WTC11 (cell line): Measurements from ENCODE around the gene CDK10. TPM values are rescaled to one million over a fixed set of nuclear protein-coding genes. Genes with fewer than 3 reads are reported as not detected.

ENCODE experiments used
- ATAC-seq: fragments of 200-7000 bp; cut with Tn5 transposase; 2 replicates; pipeline ENCODE4 v1.10.0; 2021; ENCODE audit warnings: mild to moderate bottlenecking, moderate library complexity
- CTCF ChIA-PET: fragments of 300-600 bp; sonication (Branson Sonifier 250); formaldehyde crosslinking; loops from one replicate; lab custom pipeline; 2021; ENCODE audit warnings: antibody characterized with exemption; lab: Charles Lee
- POLR2A ChIA-PET: fragments of 350-600 bp; sonication (Branson Sonifier 250); formaldehyde crosslinking; loops from one replicate; lab custom pipeline; 2021; ENCODE audit warnings: antibody characterized with exemption; lab: Charles Lee
- DNase-seq: peaks from one replicate; pipeline ENCODE4 v3.0.0; 2021; ENCODE audit warnings: low spot score
- H3K27ac Mint-ChIP-seq: 2 replicates; pipeline ENCODE4 v1.8.0; 2021; ENCODE audit warnings: mixed read lengths
- H3K27me3 Mint-ChIP-seq: 2 replicates; pipeline ENCODE4 v1.8.0; 2021; ENCODE audit warnings: low read depth, mild to moderate bottlenecking, moderate library complexity, mixed read lengths
- H3K36me3 Mint-ChIP-seq: 2 replicates; pipeline ENCODE4 v1.8.0; 2021; ENCODE audit warnings: mixed read lengths
- H3K4me1 Mint-ChIP-seq: 2 replicates; pipeline ENCODE4 v1.8.0; 2022; ENCODE audit warnings: mixed read lengths
- H3K4me3 Mint-ChIP-seq: 2 replicates; pipeline ENCODE4 v1.8.0; 2021; ENCODE audit warnings: mild to moderate bottlenecking, moderate library complexity, mixed read lengths
- H3K9me3 Mint-ChIP-seq: 2 replicates; pipeline ENCODE4 v1.8.0; 2021; ENCODE audit warnings: mixed read lengths
- ATF1 ChIP-seq: sonication (generic); formaldehyde crosslinking; IDR thresholded peaks from 2 replicates; pipeline ENCODE4 v1.8.1; 2023; ENCODE audit warnings: mild to moderate bottlenecking, moderate library complexity, missing genetic modification reagents
- ATF2 ChIP-seq: sonication (generic); formaldehyde crosslinking; IDR thresholded peaks from 2 replicates; pipeline ENCODE4 v1.8.1; 2022; ENCODE audit warnings: low read depth, missing genetic modification reagents, borderline replicate concordance
- CREM ChIP-seq: sonication (generic); formaldehyde crosslinking; IDR thresholded peaks from 2 replicates; pipeline ENCODE4 v1.8.1; 2022; ENCODE audit warnings: mild to moderate bottlenecking, missing genetic modification reagents, moderate library complexity
- GABPB1 ChIP-seq: sonication (generic); formaldehyde crosslinking; IDR thresholded peaks from 2 replicates; pipeline ENCODE4 v1.8.1; 2023; ENCODE audit warnings: mild to moderate bottlenecking, missing genetic modification reagents
- GRHL2 ChIP-seq: fragments of 250-450 bp; sonication (Bioruptor Pico); IDR thresholded peaks from 2 replicates; pipeline ENCODE4 v1.8.0; 2022; ENCODE audit warnings: mild to moderate bottlenecking, moderate library complexity; ENCODE audit not compliant: insufficient replicate concordance, severe bottlenecking
- GTF2I ChIP-seq: fragments of 250-450 bp; sonication (Bioruptor Pico); conservative IDR thresholded peaks from 2 replicates; pipeline ENCODE4 v1.4.0; 2021; ENCODE audit warnings: mild to moderate bottlenecking
- IRF2 ChIP-seq: sonication (generic); formaldehyde crosslinking; IDR thresholded peaks from 2 replicates; pipeline ENCODE4 v1.8.0; 2022; ENCODE audit warnings: low read depth, missing genetic modification reagents, borderline replicate concordance
- JUN ChIP-seq: sonication (generic); formaldehyde crosslinking; IDR thresholded peaks from 2 replicates; pipeline ENCODE4 v1.8.0; 2023; ENCODE audit warnings: mild to moderate bottlenecking, missing genetic modification reagents
- MAX ChIP-seq: sonication (generic); formaldehyde crosslinking; IDR thresholded peaks from 2 replicates; pipeline ENCODE4 v1.8.0; 2022; ENCODE audit warnings: mild to moderate bottlenecking, missing genetic modification reagents
- NR1H2 ChIP-seq: sonication (generic); formaldehyde crosslinking; IDR thresholded peaks from 2 replicates; pipeline ENCODE4 v1.9.0; 2021; ENCODE audit warnings: mild to moderate bottlenecking, moderate library complexity, missing genetic modification reagents
- NR2C2 ChIP-seq: sonication (generic); formaldehyde crosslinking; IDR thresholded peaks from 2 replicates; pipeline ENCODE4 v1.8.0; 2022; ENCODE audit warnings: mild to moderate bottlenecking, missing genetic modification reagents
- TEAD1 ChIP-seq: sonication (generic); formaldehyde crosslinking; IDR thresholded peaks from 2 replicates; pipeline ENCODE4 v1.8.0; 2022; ENCODE audit warnings: mild to moderate bottlenecking, missing genetic modification reagents
- USF1 ChIP-seq: sonication (generic); formaldehyde crosslinking; IDR thresholded peaks from 2 replicates; pipeline ENCODE4 v1.8.0; 2022; ENCODE audit warnings: mild to moderate bottlenecking, missing genetic modification reagents
- ZNF263 ChIP-seq: sonication (generic); formaldehyde crosslinking; IDR thresholded peaks from 2 replicates; pipeline ENCODE4 v1.8.1; 2022; ENCODE audit warnings: low read depth, mild to moderate bottlenecking, moderate library complexity, missing genetic modification reagents
- ZNF317 ChIP-seq: sonication (generic); formaldehyde crosslinking; IDR thresholded peaks from 2 replicates; pipeline ENCODE4 v1.8.1; 2023; ENCODE audit warnings: low read depth, mild to moderate bottlenecking, moderate library complexity, missing genetic modification reagents, borderline replicate concordance
- ZNF423 ChIP-seq: fragments of 250-450 bp; sonication (Bioruptor Pico); IDR thresholded peaks from 2 replicates; pipeline ENCODE4 v2.1.2; 2022; ENCODE audit warnings: mild to moderate bottlenecking, moderate library complexity
- ZNF532 ChIP-seq: fragments of 250-450 bp; sonication (Bioruptor Pico); IDR thresholded peaks from 2 replicates; pipeline ENCODE4 v1.9.0; 2021; ENCODE audit warnings: mild to moderate bottlenecking, borderline replicate concordance
- total RNA-seq: library from RNA; stranded (reverse); gene quantifications from 3 replicates; pipeline ENCODE4 v1.2.3, GENCODE V29; 2021
- TF ChIP-seq, protein P1 (sequence below): sonication (generic); formaldehyde crosslinking; IDR thresholded peaks from 2 replicates; pipeline ENCODE4 v1.8.1; 2022; ENCODE audit warnings: low read depth, mild to moderate bottlenecking, moderate library complexity, missing genetic modification reagents, borderline replicate concordance

Gene CDK10
- total RNA-seq, 1 experiment from 2014 or later: 102 TPM

GRCh38 chr16:89645122-89645521 lies 41.4 kb upstream of the CDK10 start:
- Mint-ChIP-seq H3K36me3 (peaks cover 32% of the 10 kb centered on the region), H3K9me3 (no peaks in the 10 kb centered on the region), H3K27ac (no peak overlapping the region)
- TF ChIP-seq GTF2I (CRISPR knock-in tag) (no peak), ZNF423 (no peak), NR2C2 (CRISPR knock-in tag) (no peak), NR1H2 (CRISPR knock-in tag) (no peak), ATF1 (CRISPR knock-in tag) (no peak), GRHL2 (no peak), ZNF263 (no peak), MAX (CRISPR knock-in tag) (no peak), ZNF317 (no peak), CREM (CRISPR knock-in tag) (no peak), USF1 (CRISPR knock-in tag) (no peak), JUN (no peak), ZNF532 (CRISPR knock-in tag) (no peak), IRF2 (CRISPR knock-in tag) (no peak)
- TF ChIP-seq, all 79 proteins: peak for 0
- Mint-ChIP-seq H3K4me1 (peaks cover 7% of the 10 kb centered on the region), H3K27me3 (no peaks in the 10 kb centered on the region), H3K4me3 (no peak overlapping the region)
- ATAC-seq: no peak
- DNase-seq: no peak
- POLR2A ChIA-PET: no interaction called here
- CTCF ChIA-PET: interaction anchor here (0.6 kb wide), 1 partner anchor 10 kb away, joined by 3 read pairs; no protein-coding TSS in a partner anchor

DNA sequence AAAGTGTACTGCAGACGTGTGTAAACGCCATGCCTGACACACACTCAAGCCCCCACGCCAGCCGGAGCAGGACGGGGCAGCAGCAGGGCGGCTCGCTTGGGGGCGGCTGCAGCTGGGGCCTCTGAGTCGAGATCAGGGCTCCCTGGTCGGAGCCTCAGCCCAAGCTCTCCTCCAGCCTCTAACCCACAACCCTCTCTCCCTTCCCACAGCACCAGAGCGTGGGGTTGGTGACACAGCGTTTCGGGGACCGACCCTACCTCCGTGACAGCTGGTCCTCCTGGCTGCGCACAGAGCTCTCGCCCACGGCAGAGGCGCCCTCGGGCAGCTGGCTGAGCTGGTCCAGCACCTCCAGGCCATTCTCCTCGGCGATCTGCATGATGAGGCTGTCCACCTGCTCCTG lies 40.2 kb upstream of the CDK10 start:
- H3K4me1 Mint-ChIP-seq: no peaks in the 10 kb centered on the region
- H3K27me3 Mint-ChIP-seq: no peaks in the 10 kb centered on the region
- no peak for TF ChIP-seq ATF2 (CRISPR knock-in tag)
- TF ChIP-seq TEAD1 (CRISPR knock-in tag): no peak
- TF ChIP-seq, protein P1, sequence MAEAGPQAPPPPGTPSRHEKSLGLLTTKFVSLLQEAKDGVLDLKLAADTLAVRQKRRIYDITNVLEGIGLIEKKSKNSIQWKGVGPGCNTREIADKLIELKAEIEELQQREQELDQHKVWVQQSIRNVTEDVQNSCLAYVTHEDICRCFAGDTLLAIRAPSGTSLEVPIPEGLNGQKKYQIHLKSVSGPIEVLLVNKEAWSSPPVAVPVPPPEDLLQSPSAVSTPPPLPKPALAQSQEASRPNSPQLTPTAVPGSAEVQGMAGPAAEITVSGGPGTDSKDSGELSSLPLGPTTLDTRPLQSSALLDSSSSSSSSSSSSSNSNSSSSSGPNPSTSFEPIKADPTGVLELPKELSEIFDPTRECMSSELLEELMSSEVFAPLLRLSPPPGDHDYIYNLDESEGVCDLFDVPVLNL: no peak
- TF ChIP-seq GABPB1 (CRISPR knock-in tag): no peak
- TF ChIP-seq JUN: no peak
- H3K36me3 Mint-ChIP-seq: peaks cover 36% of the 10 kb centered on the region
- DNase-seq: no peak
- H3K9me3 Mint-ChIP-seq: no peaks in the 10 kb centered on the region
- H3K27ac Mint-ChIP-seq: no peak overlapping the region
- ATAC-seq: no peak
- POLR2A ChIA-PET: no interaction called here
- H3K4me3 Mint-ChIP-seq: no peak overlapping the region
- CTCF ChIA-PET: no interaction called here
